Activated B cell treated with CpG ODN at 0.5 μM for 24 hours (primary cell): ENCODE measurements around the gene DNAAF2. TPM values are rescaled to one million over a fixed set of nuclear protein-coding genes. Genes with fewer than 3 reads are reported as not detected.
"Not testable (repeated sequence)": the region's sequence is repeated elsewhere in the genome, so short reads cannot be mapped to it uniquely, and the experiment has no call there.

Source experiments
- ATAC-seq: fragments of 200-7000 bp; cut with Tn5 transposase; one replicate; pipeline ENCODE4 v1.10.0; 2021; ENCODE audit warnings: low read depth, mild to moderate bottlenecking, moderate library complexity
- CTCF ChIA-PET: fragments of 350-600 bp; sonication (Branson Sonifier 250); formaldehyde crosslinking; loops from one replicate; lab custom pipeline; 2021; ENCODE audit warnings: antibody characterized with exemption; lab: Charles Lee
- POLR2A ChIA-PET: fragments of 350-600 bp; sonication (Branson Sonifier 250); formaldehyde crosslinking; loops from one replicate; lab custom pipeline; 2021; ENCODE audit warnings: antibody characterized with exemption; lab: Charles Lee
- DNase-seq: peaks from one replicate; pipeline ENCODE4 v3.0.0; 2022
- H3K27ac Mint-ChIP-seq: one replicate; pipeline ENCODE4 v1.8.0; 2020; ENCODE audit warnings: mixed read lengths
- H3K27me3 Mint-ChIP-seq: one replicate; pipeline ENCODE4 v1.8.0; 2021; ENCODE audit warnings: mixed read lengths
- H3K36me3 Mint-ChIP-seq: one replicate; pipeline ENCODE4 v1.8.0; 2021; ENCODE audit warnings: low read depth, mixed read lengths
- H3K4me1 Mint-ChIP-seq: one replicate; pipeline ENCODE4 v1.8.0; 2021; ENCODE audit warnings: mixed read lengths
- H3K4me3 Mint-ChIP-seq: one replicate; pipeline ENCODE4 v1.8.0; 2020; ENCODE audit warnings: mild to moderate bottlenecking, mixed read lengths
- H3K9me3 Mint-ChIP-seq: one replicate; pipeline ENCODE4 v1.8.0; 2020; ENCODE audit warnings: mixed read lengths
- intact Hi-C: fragments of 100-400 bp; cut with micrococcal nuclease; formaldehyde crosslinking; loops from one replicate; pipeline ENCODE4 v1.15.1; 2024
- total RNA-seq: library from RNA; stranded (reverse); gene quantifications from 2 replicates; pipeline ENCODE4 v1.2.3, GENCODE V29; 2022
- TF ChIP-seq, protein P1 (sequence below): fragments of 200-600 bp; IDR thresholded peaks from one replicate; pipeline ENCODE4 v1.8.0; 2022; ENCODE audit warnings: antibody characterized with exemption, mild to moderate bottlenecking

DNAAF2 gene
- total RNA-seq, 1 donor from 2014 or later, result 8.6 TPM

DNA sequence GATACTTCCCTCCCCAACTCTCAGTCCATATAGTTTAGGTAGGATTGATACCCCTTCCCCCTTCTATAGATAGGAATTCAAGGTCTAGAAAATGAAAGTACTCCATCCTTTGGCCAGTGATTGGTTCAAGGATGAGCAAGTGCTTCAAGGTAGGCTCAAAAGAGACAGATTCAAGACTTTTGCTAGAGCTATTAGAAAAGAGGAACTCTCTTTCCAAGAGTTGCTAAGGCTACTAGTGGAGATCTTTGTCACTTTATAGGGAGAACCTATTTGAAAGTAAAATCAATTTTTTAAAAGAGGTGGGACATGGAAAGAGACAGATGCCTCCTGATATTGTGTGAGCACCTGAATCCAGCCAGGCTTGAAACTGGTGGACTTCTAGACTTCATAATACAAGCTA, 35.4 kb upstream of the DNAAF2 start:
- ChIA-PET POLR2A (no interaction called here), CTCF (no interaction called here)
- Mint-ChIP-seq H3K36me3 (no peaks in the 10 kb centered on the region), H3K27ac (no peak overlapping the region), H3K4me1 (no peaks in the 10 kb centered on the region), H3K9me3 (peaks cover 2% of the 10 kb centered on the region), H3K27me3 (no peaks in the 10 kb centered on the region), H3K4me3 (no peak overlapping the region)
- no peak for ATAC-seq
- intact Hi-C loops, result no loop called here
- DNase-seq, result no peak
- TF ChIP-seq, protein P1, sequence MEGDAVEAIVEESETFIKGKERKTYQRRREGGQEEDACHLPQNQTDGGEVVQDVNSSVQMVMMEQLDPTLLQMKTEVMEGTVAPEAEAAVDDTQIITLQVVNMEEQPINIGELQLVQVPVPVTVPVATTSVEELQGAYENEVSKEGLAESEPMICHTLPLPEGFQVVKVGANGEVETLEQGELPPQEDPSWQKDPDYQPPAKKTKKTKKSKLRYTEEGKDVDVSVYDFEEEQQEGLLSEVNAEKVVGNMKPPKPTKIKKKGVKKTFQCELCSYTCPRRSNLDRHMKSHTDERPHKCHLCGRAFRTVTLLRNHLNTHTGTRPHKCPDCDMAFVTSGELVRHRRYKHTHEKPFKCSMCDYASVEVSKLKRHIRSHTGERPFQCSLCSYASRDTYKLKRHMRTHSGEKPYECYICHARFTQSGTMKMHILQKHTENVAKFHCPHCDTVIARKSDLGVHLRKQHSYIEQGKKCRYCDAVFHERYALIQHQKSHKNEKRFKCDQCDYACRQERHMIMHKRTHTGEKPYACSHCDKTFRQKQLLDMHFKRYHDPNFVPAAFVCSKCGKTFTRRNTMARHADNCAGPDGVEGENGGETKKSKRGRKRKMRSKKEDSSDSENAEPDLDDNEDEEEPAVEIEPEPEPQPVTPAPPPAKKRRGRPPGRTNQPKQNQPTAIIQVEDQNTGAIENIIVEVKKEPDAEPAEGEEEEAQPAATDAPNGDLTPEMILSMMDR, result no peak

DNA sequence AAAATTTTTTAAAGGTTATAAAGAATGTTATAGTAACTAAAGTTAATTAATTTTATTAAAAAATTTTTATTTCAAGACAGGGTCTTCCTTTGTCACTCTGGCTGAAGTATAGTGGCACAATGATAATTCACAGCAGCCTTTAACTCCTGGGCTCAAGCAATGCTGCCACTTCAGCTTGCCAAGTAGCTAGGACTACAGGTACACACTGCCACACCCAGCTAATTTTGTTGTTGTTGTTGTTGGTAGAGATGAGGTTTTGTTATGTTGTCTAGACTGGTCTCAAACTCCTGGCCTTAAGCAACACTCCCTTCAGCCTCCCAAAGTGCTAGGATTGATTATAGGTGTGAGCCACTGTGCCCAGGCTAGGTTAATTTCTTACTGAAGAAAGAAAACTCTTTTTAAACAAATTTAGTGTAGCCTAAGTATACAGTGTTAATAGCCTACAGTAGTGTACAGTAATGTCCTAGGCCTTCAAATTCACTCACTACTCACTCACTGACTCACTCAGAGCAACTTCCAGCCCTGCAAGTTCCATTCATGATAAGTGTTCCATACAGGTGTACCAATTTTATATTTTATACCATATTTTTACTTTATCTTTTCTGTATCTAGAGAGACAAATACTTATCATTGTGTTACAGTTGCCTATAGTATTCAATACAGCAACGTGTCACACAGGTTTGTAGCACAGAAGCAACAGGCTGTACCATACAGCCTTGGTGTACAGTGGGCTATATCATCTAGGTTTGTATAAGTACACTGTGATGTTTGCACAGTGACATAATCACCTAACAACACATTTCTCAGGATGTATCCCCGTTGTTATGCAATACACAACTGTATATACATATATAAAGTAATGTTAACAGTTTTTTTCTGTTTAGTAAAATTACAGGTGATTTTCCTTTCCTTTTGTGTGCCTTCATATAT, 24.7 kb upstream of the DNAAF2 start:
- CTCF ChIA-PET, result interaction anchor here (1.2 kb wide), 1 partner anchor 171 kb away, joined by 3 read pairs; no protein-coding TSS in a partner anchor
- POLR2A ChIA-PET, result no interaction called here
- Mint-ChIP-seq H3K4me1 (no peaks in the 10 kb centered on the region), H3K4me3 (no peak overlapping the region), H3K36me3 (no peaks in the 10 kb centered on the region), H3K9me3 (no peaks in the 10 kb centered on the region), H3K27ac (no peak overlapping the region), H3K27me3 (no peaks in the 10 kb centered on the region)
- intact Hi-C loops, result no loop called here
- TF ChIP-seq, protein P1, result no peak
- DNase-seq (no peak), ATAC-seq (no peak)

DNA sequence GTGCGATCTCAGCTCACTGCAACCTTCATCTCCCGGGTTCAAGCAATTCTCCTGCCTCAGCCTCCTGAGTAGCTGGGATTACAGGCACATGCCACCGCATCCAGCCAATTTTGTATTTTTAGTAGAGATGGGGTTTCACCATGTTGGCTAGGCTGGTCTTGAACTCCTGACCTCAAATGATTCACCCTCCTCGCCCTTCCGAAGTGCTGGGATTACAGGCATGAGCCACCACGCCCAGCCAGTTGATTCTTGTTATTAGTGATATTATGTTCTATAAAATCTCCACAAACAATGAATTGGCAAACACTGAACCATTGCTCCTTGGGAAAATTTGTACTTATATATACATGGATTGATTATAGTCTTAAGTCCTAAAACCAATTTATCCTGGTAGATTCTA, 22.5 kb upstream of the DNAAF2 start:
- H3K27ac Mint-ChIP-seq, H3K4me1 Mint-ChIP-seq, CTCF ChIA-PET, DNase-seq, H3K9me3 Mint-ChIP-seq, ATAC-seq, H3K36me3 Mint-ChIP-seq, intact Hi-C loops, POLR2A ChIA-PET, H3K4me3 Mint-ChIP-seq, H3K27me3 Mint-ChIP-seq: not testable (repeated sequence)

DNA sequence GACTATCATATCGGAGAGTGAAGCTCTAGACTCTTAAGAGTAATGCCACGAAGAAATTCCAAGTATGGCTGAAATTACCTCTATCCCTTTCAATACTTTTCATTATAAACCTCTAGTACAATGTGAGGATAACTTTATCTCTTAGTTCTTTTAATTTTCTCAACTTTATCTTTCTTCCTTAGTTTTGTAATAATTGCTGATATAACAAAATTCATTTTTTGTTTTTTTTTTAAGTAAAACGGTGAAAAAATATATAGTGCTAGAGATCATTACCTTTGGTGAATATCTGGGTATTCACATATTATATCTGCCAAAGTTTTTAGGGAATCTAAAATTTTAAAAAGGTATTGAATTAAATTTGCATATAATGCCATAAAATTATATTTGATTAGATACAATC, 19.5 kb upstream of the DNAAF2 start:
- H3K9me3 Mint-ChIP-seq, result no peaks in the 10 kb centered on the region

DNA sequence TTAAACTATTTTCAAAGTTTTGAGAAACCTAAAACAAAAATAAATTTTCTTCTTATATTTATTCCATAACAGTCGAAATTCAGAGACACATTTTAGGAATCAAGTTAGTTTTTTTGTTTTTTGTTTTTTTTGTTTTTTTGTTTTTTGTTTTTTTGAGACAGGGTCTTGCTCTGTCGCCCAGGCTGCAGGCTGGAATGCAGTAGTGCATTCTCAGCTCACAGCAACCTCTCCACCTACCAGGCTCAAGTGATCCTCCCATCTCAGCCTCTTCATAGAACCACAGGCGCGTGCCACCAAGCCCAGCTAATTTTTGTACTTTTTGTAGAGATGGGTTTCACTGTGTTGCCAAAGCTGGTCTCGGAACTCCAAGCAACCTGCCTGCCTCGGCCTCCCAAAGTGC, 18.5 kb upstream of the DNAAF2 start:
- no peaks in the 10 kb centered on the region for H3K9me3 Mint-ChIP-seq
- CTCF ChIA-PET, result no interaction called here
- TF ChIP-seq, protein P1, result no peak
- peaks cover 5% of the 10 kb centered on the region for H3K36me3 Mint-ChIP-seq
- POLR2A ChIA-PET, result no interaction called here
- intact Hi-C loops, result no loop called here
- no peak for ATAC-seq
- no peak overlapping the region for H3K4me3 Mint-ChIP-seq
- DNase-seq, result no peak
- no peak overlapping the region for H3K27ac Mint-ChIP-seq
- H3K27me3 Mint-ChIP-seq, result no peaks in the 10 kb centered on the region
- H3K4me1 Mint-ChIP-seq, result peaks cover 2% of the 10 kb centered on the region

More for the DNA sequence above, 19.5 kb upstream of the DNAAF2 start:
- H3K4me1 Mint-ChIP-seq, result peaks cover 2% of the 10 kb centered on the region
- TF ChIP-seq, protein P1, result no peak
- DNase-seq, result no peak
- no peak overlapping the region for H3K4me3 Mint-ChIP-seq
- intact Hi-C loops, result no loop called here
- ChIA-PET CTCF (interaction anchor here (0.8 kb wide), 1 partner anchor 21 kb away, joined by 3 read pairs; no protein-coding TSS in a partner anchor), POLR2A (no interaction called here)
- H3K27ac Mint-ChIP-seq, result no peak overlapping the region
- peaks cover 5% of the 10 kb centered on the region for H3K36me3 Mint-ChIP-seq
- H3K27me3 Mint-ChIP-seq, result no peaks in the 10 kb centered on the region
- no peak for ATAC-seq
